IMR-90 (cell line): ENCODE data around the gene INPP4A. TPM values are rescaled to one million over a fixed set of nuclear protein-coding genes. Genes with fewer than 3 reads are reported as not detected.

Experiments
- ATAC-seq: fragments of 200-7000 bp; cut with Tn5 transposase; 2 replicates; pipeline ENCODE4 v1.9.1; 2020; ENCODE audit warnings: low read depth, mild to moderate bottlenecking, moderate library complexity
- BruUV-seq: library from RNA; stranded (reverse); fragments of 400-500 nt; replicated peaks from 2 replicates; lab custom pipeline; 2021; lab: Mats Ljungman, UMichigan
- CTCF ChIA-PET: fragments of 300-600 bp; formaldehyde crosslinking; extraction: SDS; loops from one replicate; lab custom pipeline; 2021; ENCODE audit warnings: antibody characterized with exemption; lab: Yijun Ruan, JAX
- POLR2A ChIA-PET: fragments of 300-600 bp; sonication (Branson Sonifier 250); formaldehyde crosslinking; loops from one replicate; lab custom pipeline; 2022; ENCODE audit warnings: antibody characterized with exemption; ENCODE audit not compliant: unreplicated experiment; lab: Charles Lee
- DNase-seq: peaks from one replicate; pipeline ENCODE4 v3.0.0; 2013
- H2AFZ ChIP-seq: replicated peaks from 2 replicates; pipeline ENCODE3; 2013; ENCODE audit warnings: low read length, mild to moderate bottlenecking; ENCODE audit not compliant: poor library complexity
- H2AK5ac ChIP-seq: 2 replicates; pipeline ENCODE4 v1.6.1; 2013; ENCODE audit warnings: low read depth, low read length, inconsistent platforms
- H2AK9ac ChIP-seq: replicated peaks from 2 replicates; pipeline ENCODE3; 2013; ENCODE audit warnings: mild to moderate bottlenecking, low read depth, low read length, moderate library complexity; ENCODE audit not compliant: poor library complexity
- H2BK120ac ChIP-seq: 2 replicates; pipeline ENCODE4 v1.6.1; 2013; ENCODE audit warnings: low read depth, low read length, inconsistent platforms
- H2BK15ac ChIP-seq: 3 replicates; pipeline ENCODE4 v1.6.1; 2013; ENCODE audit warnings: low read depth, low read length, inconsistent platforms
- H2BK20ac ChIP-seq: 2 replicates; pipeline ENCODE4 v1.6.1; 2013; ENCODE audit warnings: low read depth, mild to moderate bottlenecking, inconsistent platforms, low read length, moderate library complexity
- H2BK5ac ChIP-seq: 2 replicates; pipeline ENCODE4 v1.6.1; 2013; ENCODE audit warnings: mild to moderate bottlenecking, low read depth, low read length, inconsistent platforms; ENCODE audit not compliant: poor library complexity, severe bottlenecking
- H3K14ac ChIP-seq: replicated peaks from 2 replicates; pipeline ENCODE4 v1.6.1; 2013; ENCODE audit warnings: low read depth, low read length, inconsistent platforms
- H3K18ac ChIP-seq: 2 replicates; pipeline ENCODE4 v1.6.1; 2013; ENCODE audit warnings: low read depth, low read length, control low read depth
- H3K23ac ChIP-seq: 2 replicates; pipeline ENCODE4 v1.6.1; 2013; ENCODE audit warnings: low read depth, low read length, inconsistent platforms
- H3K27ac ChIP-seq: 2 replicates; pipeline ENCODE4 v1.5.1; 2013; ENCODE audit warnings: mild to moderate bottlenecking, control low read depth, low read length; ENCODE audit not compliant: insufficient read depth
- H3K27me3 ChIP-seq: 2 replicates; pipeline ENCODE4 v1.6.1; 2013; ENCODE audit warnings: low read length; ENCODE audit not compliant: control insufficient read depth, insufficient read depth
- H3K36me3 ChIP-seq: 2 replicates; pipeline ENCODE4 v1.6.1; 2013; ENCODE audit warnings: low read length, mixed read lengths; ENCODE audit not compliant: control insufficient read depth, insufficient read depth
- H3K4ac ChIP-seq: 2 replicates; pipeline ENCODE4 v1.6.1; 2013; ENCODE audit warnings: low read depth, low read length, inconsistent platforms
- H3K4me1 ChIP-seq: 2 replicates; pipeline ENCODE4 v1.6.1; 2013; ENCODE audit warnings: low read length, mixed read lengths; ENCODE audit not compliant: control insufficient read depth, insufficient read depth
- H3K4me2 ChIP-seq: 2 replicates; pipeline ENCODE4 v1.6.1; 2013; ENCODE audit warnings: low read depth, mild to moderate bottlenecking, control low read depth, low read length, moderate library complexity
- H3K4me3 ChIP-seq: 2 replicates; pipeline ENCODE4 v1.5.1; 2013; ENCODE audit warnings: low read depth, mild to moderate bottlenecking, control low read depth, low read length, moderate library complexity; ENCODE audit not compliant: insufficient read depth
- H3K56ac ChIP-seq: 2 replicates; pipeline ENCODE4 v1.6.1; 2013; ENCODE audit warnings: low read length, inconsistent platforms; ENCODE audit not compliant: insufficient read depth; ENCODE audit errors: extremely low read depth
- H3K79me1 ChIP-seq, 2 experiments: 2 replicates each; pipeline ENCODE4 v1.6.1; 2013; ENCODE audit warnings: low read length in 2 of 2, inconsistent platforms in 1 of 2, low read depth in 1 of 2
- H3K9ac ChIP-seq: 2 replicates; pipeline ENCODE4 v1.6.1; 2013; ENCODE audit warnings: low read depth, low read length, control low read depth
- H3K9me1 ChIP-seq: 2 replicates; pipeline ENCODE4 v1.6.1; 2013; ENCODE audit warnings: low read length, inconsistent platforms; ENCODE audit not compliant: insufficient read depth
- H3K9me3 ChIP-seq: 2 replicates; pipeline ENCODE4 v1.6.1; 2013; ENCODE audit warnings: low read length; ENCODE audit not compliant: control insufficient read depth, insufficient read depth
- H4K20me1 ChIP-seq: 2 replicates; pipeline ENCODE4 v1.6.1; 2013; ENCODE audit warnings: low read length, inconsistent platforms; ENCODE audit not compliant: insufficient read depth
- H4K5ac ChIP-seq: 2 replicates; pipeline ENCODE4 v1.6.1; 2013; ENCODE audit warnings: mild to moderate bottlenecking, low read depth, low read length, control low read depth
- H4K8ac ChIP-seq, 2 experiments: 2 replicates each; pipeline ENCODE4 v1.6.1; 2013; ENCODE audit warnings: low read depth in 2 of 2, low read length in 2 of 2, control low read depth in 1 of 2, inconsistent platforms in 1 of 2
- H4K91ac ChIP-seq: 2 replicates; pipeline ENCODE4 v1.6.1; 2013; ENCODE audit warnings: low read depth, low read length, inconsistent platforms; ENCODE audit not compliant: insufficient read depth
- CEBPB ChIP-seq: IDR thresholded peaks from 2 replicates; pipeline ENCODE4 v1.6.1; 2012; ENCODE audit warnings: low read depth, low read length, improper control_type of control experiment
- CHD1 ChIP-seq: IDR thresholded peaks from 2 replicates; pipeline ENCODE4 v1.6.1; 2012; ENCODE audit warnings: low read depth, low read length, improper control_type of control experiment
- CTCF ChIP-seq: conservative IDR thresholded peaks from 2 replicates; pipeline ENCODE4 v1.5.1; 2012; ENCODE audit warnings: mild to moderate bottlenecking, low read depth, low read length, improper control_type of control experiment
- ELK1 ChIP-seq: fragments of 150-350 bp; IDR thresholded peaks from 2 replicates; pipeline ENCODE4 v1.6.1; 2016; ENCODE audit warnings: low read depth, mild to moderate bottlenecking, low read length, moderate library complexity, borderline replicate concordance
- FOS ChIP-seq: fragments of 150-350 bp; IDR thresholded peaks from 2 replicates; pipeline ENCODE4 v1.6.1; 2016; ENCODE audit warnings: low read depth, low read length
- MAFK ChIP-seq: IDR thresholded peaks from 2 replicates; pipeline ENCODE4 v1.6.1; 2012; ENCODE audit warnings: low read depth, low read length, improper control_type of control experiment
- MAZ ChIP-seq: IDR thresholded peaks from 2 replicates; pipeline ENCODE4 v1.6.1; 2012; ENCODE audit warnings: low read depth, mild to moderate bottlenecking, low read length, improper control_type of control experiment, moderate library complexity, borderline replicate concordance
- MXI1 ChIP-seq: IDR thresholded peaks from 2 replicates; pipeline ENCODE4 v1.6.1; 2012; ENCODE audit warnings: low read depth, mild to moderate bottlenecking, low read length, moderate library complexity, borderline replicate concordance
- NFE2L2 ChIP-seq: fragments of 150-350 bp; IDR thresholded peaks from 2 replicates; pipeline ENCODE4 v1.6.1; 2016; ENCODE audit warnings: low read depth, mild to moderate bottlenecking, low read length
- POLR2A ChIP-seq: IDR thresholded peaks from 2 replicates; pipeline ENCODE4 v1.6.1; 2012; ENCODE audit warnings: mild to moderate bottlenecking, low read depth, low read length
- RAD21 ChIP-seq: IDR thresholded peaks from 2 replicates; pipeline ENCODE4 v1.6.1; 2012; ENCODE audit warnings: low read length, improper control_type of control experiment
- RFX5 ChIP-seq: IDR thresholded peaks from 2 replicates; pipeline ENCODE4 v1.8.0; 2012; ENCODE audit warnings: low read depth, mild to moderate bottlenecking, low read length, moderate library complexity
- SMC3 ChIP-seq: fragments of 150-350 bp; IDR thresholded peaks from 2 replicates; pipeline ENCODE4 v1.6.1; 2016; ENCODE audit warnings: low read depth, mild to moderate bottlenecking, antibody characterized with exemption, low read length, moderate library complexity
- WGBS, 2 experiments: methylation state at CpG; one replicate each; pipeline versions ENCODE4 v1.1.5 to v1.1.7; 2013; ENCODE audit warnings: missing lambda C conversion rate in 2 of 2; ENCODE audit not compliant: insufficient read length in 1 of 2; ENCODE audit errors: extremely low coverage in 2 of 2; 5-methylcytosine and 5-hydroxymethylcytosine counted together
- dilution Hi-C: fragments of 300-500 bp; cut with HindIII; formaldehyde crosslinking; loops from one replicate; pipeline ENCODE4 v1.14.3; 2018; ENCODE audit warnings: low sequenced_read_pairs; ENCODE audit not compliant: unreplicated experiment
- in situ Hi-C: fragments of 300-500 bp; cut with MboI; formaldehyde crosslinking; loops from 3 replicates; pipeline ENCODE4 v1.14.3; 2019; ENCODE audit warnings: low sequenced_read_pairs, inconsistent platforms, mixed read lengths
- intact Hi-C: fragments of 100-400 bp; cut with micrococcal nuclease; formaldehyde crosslinking; loops from 2 replicates; pipeline ENCODE4 v1.10.0; 2022
- polyA plus RNA-seq, 3 experiments: library from polyadenylated mRNA; depleted of rRNA; stranded (reverse); fragments of >200 nt; gene quantifications; 2 replicates each; pipeline ENCODE4 v1.2.3, GENCODE V29; 2012; ENCODE audit warnings: low replicate concordance in 1 of 3
- total RNA-seq: library from RNA; depleted of rRNA; stranded (reverse); fragments of >200 nt; gene quantifications from 2 replicates; pipeline ENCODE4 v1.2.3, GENCODE V29; 2012

Gene INPP4A
- total and polyA plus RNA-seq, 2 of the 4 experiments (the other 2 are of a cell fraction) = 14.5 to 27.1 TPM

GRCh38 chr2:98539056-98539735, 94.5 kb downstream of the INPP4A start:
- BruUV-seq = no TSS peak
- DNase-seq (no peak), ATAC-seq (no peak)
- Histone ChIP-seq H3K9me1 (peaks cover 9% of the 10 kb centered on the region; the same call in 1 of the 2 replicates), H3K56ac (no peak overlapping the region), H3K27me3 (no peaks in the 10 kb centered on the region), H3K4me1 (no peaks in the 10 kb centered on the region), H2BK20ac (no peak overlapping the region), H3K27ac (no peak overlapping the region), H3K4ac (no peak overlapping the region), H2AFZ (no peak overlapping the region), H3K23ac (no peak overlapping the region), H4K20me1 (no peaks in the 10 kb centered on the region), H4K91ac (no peak overlapping the region), H3K36me3 (peaks cover 28% of the 10 kb centered on the region), H3K9me3 (no peaks in the 10 kb centered on the region), H3K18ac (no peak overlapping the region), H4K8ac (no peak overlapping the region), H3K4me2 (no peak overlapping the region), H2BK5ac (no peak overlapping the region), H3K14ac (no peak overlapping the region), H3K9ac (no peak overlapping the region), H4K5ac (no peak overlapping the region), H2AK5ac (no peak overlapping the region), H3K79me1 (no peaks in the 10 kb centered on the region; a peak in 1 of 4 replicates), H2BK120ac (no peak overlapping the region), H3K4me3 (no peak overlapping the region), H2AK9ac (no peak overlapping the region), H2BK15ac (no peak overlapping the region)
- dilution Hi-C loops (no loop called here), intact Hi-C loops (no loop called here), in situ Hi-C loops (no loop called here)
- WGBS, 2 experiments = 100% methylated on average over 5 of the region's 13 CpGs; no CpG with 5 or more reads in 1 of the 2 experiments
- POLR2A ChIA-PET = no interaction called here
- TF ChIP-seq CEBPB = no peak
- no peak for TF ChIP-seq NFE2L2
- no peak for TF ChIP-seq MAFK
- TF ChIP-seq ELK1 = no peak
- TF ChIP-seq MXI1 = no peak
- no peak for TF ChIP-seq CTCF
- no peak for TF ChIP-seq RFX5
- no peak for TF ChIP-seq CHD1
- TF ChIP-seq MAZ = no peak
- no peak for TF ChIP-seq RAD21
- no peak for TF ChIP-seq POLR2A
- no peak for TF ChIP-seq FOS
- TF ChIP-seq SMC3 = no peak
- CTCF ChIA-PET = no interaction called here
